ENCODE results near the gene LAT. TPM values are rescaled to one million over a fixed set of nuclear protein-coding genes. Genes with fewer than 3 reads are reported as not detected.
"Not testable (repeated sequence)": the region's sequence is repeated elsewhere in the genome, so short reads cannot be mapped to it uniquely, and the experiment has no call there.

LAT gene
- total RNA-seq, 4 donors from 2014 or later = 0.31 to 0.49 TPM; not detected in 2

- Histone ChIP-seq H3K27me3 (no peaks in the 10 kb centered on the region), H3K27ac (peak within 1 kb of the TSS; percentile 81 to 89 (median 84)), H3K4me3 (peak within 1 kb of the TSS; percentile 90 to 98 (median 95)), H3K4me1 (peaks cover 14 to 20% of the 10 kb centered on the region in 2 donors), H3K9me3 (no peaks in the 10 kb centered on the region), H3K36me3 (peaks cover 0 to 20% of the 10 kb centered on the region in 2 donors)
- in situ Hi-C loops (cut with MboI; ENCODE audit: low sequenced_read_pairs in 4 of 4) (no loop called here), intact Hi-C loops (cut with DNase I; ENCODE audit: low total_unique reads) (loop anchor here (1.0 to 10.0 kb wide), 2 partner anchors 24 to 830 kb away; partner anchors contain the start of genes MAZ and NFATC2IP)
- ATAC-seq (peak; percentile 95 to 97), DNase-seq (peak; percentile 97)
- TF ChIP-seq POLR2A (IDR thresholded peaks at IDR 0.05) = peak; percentile 23 to 45
- peak in 1 of 5 experiments; percentile 36 for TF ChIP-seq CTCF (IDR thresholded peaks at IDR 0.05 in 4 of 5, conservative IDR thresholded peaks at IDR 0.05 in 1 of 5)
Observed at GRCh38 chr16:28974437-28975157, 10.3 kb upstream of the LAT start, which contains the start of gene SPNS1. Gene SPNS1, plus strand, starts transcription at chr16:28974778. Its CDS starts 374 bp downstream, at chr16:28975152.

DNA sequence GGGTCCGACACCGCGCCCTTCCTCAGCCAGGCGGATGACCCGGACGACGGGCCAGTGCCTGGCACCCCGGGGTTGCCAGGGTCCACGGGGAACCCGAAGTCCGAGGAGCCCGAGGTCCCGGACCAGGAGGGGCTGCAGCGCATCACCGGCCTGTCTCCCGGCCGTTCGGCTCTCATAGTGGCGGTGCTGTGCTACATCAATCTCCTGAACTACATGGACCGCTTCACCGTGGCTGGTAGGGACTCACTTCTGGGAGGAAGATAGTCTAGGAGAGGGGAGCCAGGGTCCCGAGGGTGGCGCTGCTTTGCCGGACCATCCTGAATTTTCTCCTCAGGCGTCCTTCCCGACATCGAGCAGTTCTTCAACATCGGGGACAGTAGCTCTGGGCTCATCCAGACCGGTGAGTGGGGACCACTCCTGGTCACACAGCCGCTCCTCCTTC, 9.7 kb upstream of the LAT start:
- TF ChIP-seq CTCF (IDR thresholded peaks at IDR 0.05 in 4 of 5, conservative IDR thresholded peaks at IDR 0.05 in 1 of 5) = no peak
- TF ChIP-seq POLR2A (IDR thresholded peaks at IDR 0.05) = no peak
- in situ Hi-C loops (cut with MboI; ENCODE audit: low sequenced_read_pairs in 4 of 4) = no loop called here
- intact Hi-C loops (cut with DNase I; ENCODE audit: low total_unique reads) = loop anchor here (10.0 kb wide), 1 partner anchor 830 kb away; the partner anchor contains the start of gene MAZ
- no peak for DNase-seq
- Histone ChIP-seq H3K4me3 (peak overlapping the region; percentile 90 to 98 (median 95)), H3K9me3 (no peaks in the 10 kb centered on the region), H3K36me3 (peaks cover 0 to 26% of the 10 kb centered on the region in 2 donors), H3K27me3 (no peaks in the 10 kb centered on the region), H3K4me1 (peaks cover 14 to 20% of the 10 kb centered on the region in 2 donors), H3K27ac (peak overlapping the region; percentile 81 to 89 (median 84))
- ATAC-seq = no peak

DNA sequence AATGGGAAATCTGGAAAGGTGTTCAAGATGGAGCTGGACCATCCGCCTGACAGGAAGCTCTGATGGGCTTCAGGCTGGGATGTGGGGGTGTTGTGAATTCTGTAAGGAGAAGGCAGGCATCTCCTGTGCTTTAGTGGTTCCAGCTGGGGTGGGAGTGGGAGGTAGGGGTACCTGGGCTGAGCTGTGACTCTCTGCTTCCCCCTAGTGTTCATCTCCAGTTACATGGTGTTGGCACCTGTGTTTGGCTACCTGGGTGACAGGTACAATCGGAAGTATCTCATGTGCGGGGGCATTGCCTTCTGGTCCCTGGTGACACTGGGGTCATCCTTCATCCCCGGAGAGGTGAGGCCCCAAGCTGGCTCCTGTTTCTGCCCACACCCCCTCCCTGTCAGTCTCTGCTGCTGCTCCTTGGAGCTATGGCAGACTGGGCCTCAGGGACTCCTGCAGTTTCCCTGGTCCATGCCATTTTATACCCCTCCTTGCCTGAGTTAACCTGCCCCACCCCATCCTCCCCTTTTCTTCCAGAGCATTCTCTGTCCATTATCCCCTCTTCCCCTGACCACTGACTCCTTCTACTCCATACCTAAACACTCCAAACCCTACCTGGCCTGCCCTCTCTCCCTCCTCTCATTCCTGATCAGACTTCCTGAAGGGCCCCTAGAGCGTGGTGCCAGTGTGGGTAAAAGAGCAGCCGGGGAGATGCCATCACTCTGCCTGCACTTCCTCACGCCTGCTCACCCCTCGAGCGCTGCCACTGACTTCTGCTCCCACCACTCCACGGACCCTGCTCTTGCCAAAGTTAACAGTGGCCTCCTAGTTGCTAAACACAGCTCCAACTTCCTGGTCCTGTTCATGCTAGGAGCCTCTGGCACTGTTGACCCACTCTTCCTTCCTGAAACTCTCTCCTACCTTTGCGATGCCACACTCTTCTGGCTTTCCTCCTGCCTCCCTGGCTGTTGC, 6.9 kb upstream of the LAT start:
- intact Hi-C loops (cut with DNase I; ENCODE audit: low total_unique reads) = loop anchor here (10.0 kb wide), 1 partner anchor 827 kb away; the partner anchor contains the start of gene MAZ
- Histone ChIP-seq H3K36me3 (peaks cover 0 to 51% of the 10 kb centered on the region in 2 donors), H3K9me3 (no peaks in the 10 kb centered on the region), H3K27me3 (no peaks in the 10 kb centered on the region), H3K4me3 (no peak overlapping the region), H3K4me1 (peaks cover 14 to 20% of the 10 kb centered on the region in 2 donors), H3K27ac (no peak overlapping the region)
- in situ Hi-C loops (cut with MboI; ENCODE audit: low sequenced_read_pairs in 4 of 4) = no loop called here
- DNase-seq = no peak
- no peak for ATAC-seq
- TF ChIP-seq CTCF (IDR thresholded peaks at IDR 0.05 in 4 of 5, conservative IDR thresholded peaks at IDR 0.05 in 1 of 5) (peak in 1 of 5 experiments; percentile 37), POLR2A (IDR thresholded peaks at IDR 0.05) (no peak)

GRCh38 chr16:28980330-28980729, 4.5 kb upstream of the LAT start:
- ATAC-seq; in situ Hi-C loops (cut with MboI; ENCODE audit: low sequenced_read_pairs in 4 of 4); DNase-seq; H3K27me3 ChIP-seq; intact Hi-C loops (cut with DNase I; ENCODE audit: low total_unique reads); H3K4me3 ChIP-seq; H3K4me1 ChIP-seq; H3K27ac ChIP-seq; H3K9me3 ChIP-seq: not testable (repeated sequence)
- H3K36me3 ChIP-seq = peaks cover 0 to 70% of the 10 kb centered on the region in 2 donors

Data from gastrocnemius medialis (tissue), 4 donors.